ENCODE measurements around the gene SYNE1.
"Not testable (repeated sequence)": the region's sequence is repeated elsewhere in the genome, so short reads cannot be mapped to it uniquely, and the experiment has no call there.

SYNE1 gene

GRCh38 chr6:152094276-152094675, 542.9 kb downstream of the SYNE1 start:
- peaks cover 4% of the 10 kb centered on the region for H3K36me3 Mint-ChIP-seq
- no peak for DNase-seq (ENCODE audit: low spot score in 2 of 2)
- no peaks in the 10 kb centered on the region for H3K27me3 Mint-ChIP-seq
- H3K4me1 Mint-ChIP-seq = peaks cover 2% of the 10 kb centered on the region
- H3K4me3 Mint-ChIP-seq = no peak overlapping the region
- ATAC-seq (ENCODE audit: low read depth) = no peak
- no peak overlapping the region for H3K27ac Mint-ChIP-seq
- no peaks in the 10 kb centered on the region for H3K9me3 Mint-ChIP-seq

GRCh38 chr6:152093711-152094110, 543.5 kb downstream of the SYNE1 start:
- ATAC-seq (ENCODE audit: low read depth) = no peak
- peaks cover 4% of the 10 kb centered on the region for H3K36me3 Mint-ChIP-seq
- H3K4me3 Mint-ChIP-seq = no peak overlapping the region
- peaks cover 2% of the 10 kb centered on the region for H3K4me1 Mint-ChIP-seq
- no peaks in the 10 kb centered on the region for H3K9me3 Mint-ChIP-seq
- H3K27me3 Mint-ChIP-seq = no peaks in the 10 kb centered on the region
- no peak overlapping the region for H3K27ac Mint-ChIP-seq
- DNase-seq (ENCODE audit: low spot score in 2 of 2) = no peak

- H3K4me1 Mint-ChIP-seq = peaks cover 2% of the 10 kb centered on the region
- ATAC-seq (ENCODE audit: low read depth) = no peak
- H3K4me3 Mint-ChIP-seq = no peak overlapping the region
- peaks cover 4% of the 10 kb centered on the region for H3K36me3 Mint-ChIP-seq
- H3K27me3 Mint-ChIP-seq = no peaks in the 10 kb centered on the region
- H3K9me3 Mint-ChIP-seq = no peaks in the 10 kb centered on the region
- no peak overlapping the region for H3K27ac Mint-ChIP-seq
- DNase-seq (ENCODE audit: low spot score in 2 of 2) = no peak
Measured at GRCh38 chr6:152091851-152092341, 545.3 kb downstream of the SYNE1 start.

GRCh38 chr6:152091201-152091600, 546.0 kb downstream of the SYNE1 start:
- DNase-seq (ENCODE audit: low spot score in 2 of 2) (no peak), ATAC-seq (ENCODE audit: low read depth) (no peak)
- Mint-ChIP-seq H3K27ac (no peak overlapping the region), H3K4me3 (no peak overlapping the region), H3K36me3 (peaks cover 4% of the 10 kb centered on the region), H3K9me3 (no peaks in the 10 kb centered on the region), H3K4me1 (peaks cover 2% of the 10 kb centered on the region), H3K27me3 (no peaks in the 10 kb centered on the region)

GRCh38 chr6:152089992-152090391, 547.2 kb downstream of the SYNE1 start:
- Mint-ChIP-seq H3K36me3 (peaks cover 4% of the 10 kb centered on the region), H3K9me3 (no peaks in the 10 kb centered on the region), H3K4me3 (no peak overlapping the region), H3K27me3 (no peaks in the 10 kb centered on the region), H3K4me1 (peaks cover 2% of the 10 kb centered on the region), H3K27ac (no peak overlapping the region)
- ATAC-seq (ENCODE audit: low read depth) (no peak), DNase-seq (ENCODE audit: low spot score in 2 of 2) (no peak)

GRCh38 chr6:152087701-152088100, 549.5 kb downstream of the SYNE1 start:
- Mint-ChIP-seq H3K27ac (no peak overlapping the region), H3K4me3 (no peak overlapping the region), H3K9me3 (no peaks in the 10 kb centered on the region), H3K4me1 (no peaks in the 10 kb centered on the region), H3K27me3 (no peaks in the 10 kb centered on the region), H3K36me3 (no peaks in the 10 kb centered on the region)
- ATAC-seq (ENCODE audit: low read depth) (no peak), DNase-seq (ENCODE audit: low spot score in 2 of 2) (no peak)

- Mint-ChIP-seq H3K27ac (no peak overlapping the region), H3K36me3 (no peaks in the 10 kb centered on the region), H3K4me1 (no peaks in the 10 kb centered on the region), H3K9me3 (no peaks in the 10 kb centered on the region), H3K27me3 (no peaks in the 10 kb centered on the region), H3K4me3 (no peak overlapping the region)
- DNase-seq (ENCODE audit: low spot score in 2 of 2) = no peak
- ATAC-seq (ENCODE audit: low read depth) = no peak
Measured at GRCh38 chr6:152087096-152087495, 550.1 kb downstream of the SYNE1 start.

- no peak for DNase-seq (ENCODE audit: low spot score in 2 of 2)
- H3K27ac Mint-ChIP-seq = no peak overlapping the region
- no peaks in the 10 kb centered on the region for H3K4me1 Mint-ChIP-seq
- no peaks in the 10 kb centered on the region for H3K9me3 Mint-ChIP-seq
- H3K27me3 Mint-ChIP-seq = no peaks in the 10 kb centered on the region
- ATAC-seq (ENCODE audit: low read depth) = no peak
- H3K36me3 Mint-ChIP-seq = no peaks in the 10 kb centered on the region
- no peak overlapping the region for H3K4me3 Mint-ChIP-seq
Measured at GRCh38 chr6:152086223-152086873, 550.8 kb downstream of the SYNE1 start.

GRCh38 chr6:152085451-152085921, 551.7 kb downstream of the SYNE1 start:
- H3K27me3 Mint-ChIP-seq = no peaks in the 10 kb centered on the region
- H3K4me3 Mint-ChIP-seq = no peak overlapping the region
- DNase-seq (ENCODE audit: low spot score in 2 of 2) (no peak), ATAC-seq (ENCODE audit: low read depth) (no peak)
- no peaks in the 10 kb centered on the region for H3K4me1 Mint-ChIP-seq
- no peaks in the 10 kb centered on the region for H3K9me3 Mint-ChIP-seq
- H3K27ac Mint-ChIP-seq = no peak overlapping the region
- H3K36me3 Mint-ChIP-seq = no peaks in the 10 kb centered on the region

GRCh38 chr6:152078804-152079203, 558.4 kb downstream of the SYNE1 start:
- Mint-ChIP-seq H3K36me3 (peaks cover 13% of the 10 kb centered on the region), H3K9me3 (peaks cover 10% of the 10 kb centered on the region), H3K4me3 (no peak overlapping the region), H3K27ac (no peak overlapping the region), H3K27me3 (peaks cover 2% of the 10 kb centered on the region), H3K4me1 (no peaks in the 10 kb centered on the region)
- DNase-seq (ENCODE audit: low spot score in 2 of 2) = no peak
- no peak for ATAC-seq (ENCODE audit: low read depth)

GRCh38 chr6:152078001-152078400, 559.2 kb downstream of the SYNE1 start:
- H3K9me3 Mint-ChIP-seq = peaks cover 10% of the 10 kb centered on the region
- peaks cover 2% of the 10 kb centered on the region for H3K27me3 Mint-ChIP-seq
- H3K4me3 Mint-ChIP-seq = no peak overlapping the region
- H3K4me1 Mint-ChIP-seq = no peaks in the 10 kb centered on the region
- ATAC-seq (ENCODE audit: low read depth) = no peak
- peaks cover 13% of the 10 kb centered on the region for H3K36me3 Mint-ChIP-seq
- DNase-seq (ENCODE audit: low spot score in 2 of 2) = no peak
- no peak overlapping the region for H3K27ac Mint-ChIP-seq

GRCh38 chr6:152076242-152076641, 560.9 kb downstream of the SYNE1 start:
- H3K27ac Mint-ChIP-seq; ATAC-seq (ENCODE audit: low read depth); H3K4me1 Mint-ChIP-seq; H3K27me3 Mint-ChIP-seq; DNase-seq (ENCODE audit: low spot score in 2 of 2); H3K4me3 Mint-ChIP-seq: not testable (repeated sequence)
- Mint-ChIP-seq H3K9me3 (peaks cover 10% of the 10 kb centered on the region), H3K36me3 (peaks cover 13% of the 10 kb centered on the region)

- DNase-seq (ENCODE audit: low spot score in 2 of 2) = no peak
- ATAC-seq (ENCODE audit: low read depth) = no peak
- Mint-ChIP-seq H3K4me1 (no peaks in the 10 kb centered on the region), H3K9me3 (peaks cover 9% of the 10 kb centered on the region), H3K4me3 (no peak overlapping the region), H3K27ac (no peak overlapping the region), H3K36me3 (peaks cover 12% of the 10 kb centered on the region), H3K27me3 (no peaks in the 10 kb centered on the region)
Measured at GRCh38 chr6:152071843-152072242, 565.3 kb downstream of the SYNE1 start.

All from memory B cell (primary cell).